HepG2 (cell line): Measurements from ENCODE around the gene PCDHA7. TPM values are rescaled to one million over a fixed set of nuclear protein-coding genes. Genes with fewer than 3 reads are reported as not detected.

Source experiments
- ATAC-seq: fragments of 200-7000 bp; cut with Tn5 transposase; 3 replicates; pipeline ENCODE4 v1.9.1; 2020; ENCODE audit warnings: mild to moderate bottlenecking, moderate library complexity
- BruUV-seq: library from RNA; stranded (reverse); fragments of 400-500 nt; replicated peaks from 2 replicates; lab custom pipeline; 2021; lab: Mats Ljungman, UMichigan
- CTCF ChIA-PET: fragments of 300-600 bp; formaldehyde crosslinking; extraction: SDS; loops from one replicate; lab custom pipeline; 2021; ENCODE audit warnings: low total read pairs, inconsistent platforms, low intra/inter-chr PET ratio; lab: Yijun Ruan, JAX
- POLR2A ChIA-PET: fragments of 350-600 bp; sonication (Branson Sonifier 250); formaldehyde crosslinking; loops from one replicate; lab custom pipeline; 2020; ENCODE audit warnings: antibody characterized with exemption, inconsistent platforms; lab: Yijun Ruan, JAX
- DNase-seq: peaks from one replicate; pipeline ENCODE4 v3.0.0-alpha.2; 2015; ENCODE audit warnings: low spot score
- FAIRE-seq: peaks from 3 replicates; lab custom pipeline; 2011; peaks lifted over from hg19 to GRCh38; lab: Jason Lieb, UNC
- H2AFZ ChIP-seq: one replicate; pipeline ENCODE4 v1.6.1; 2011; ENCODE audit warnings: low read length, inconsistent platforms
- H3K27ac ChIP-seq: fragments of 300-600 bp; 3 replicates; pipeline ENCODE4 v1.8.0; 2011; ENCODE audit warnings: mixed run types, mild to moderate bottlenecking, mixed read lengths, low read length, inconsistent platforms; ENCODE audit not compliant: insufficient read depth; ENCODE audit errors: extremely low read length
- H3K27me3 ChIP-seq, 2 experiments: fragments of 200-600 bp in 1 of 2; 2 replicates in 1 of 2; 3 replicates in 1 of 2; pipeline versions ENCODE4 v1.6.0 to v1.8.0; 2011; ENCODE audit warnings: low read length in 2 of 2, mild to moderate bottlenecking in 2 of 2, moderate library complexity in 2 of 2, inconsistent platforms in 1 of 2; ENCODE audit not compliant: insufficient read depth in 2 of 2, control insufficient read depth in 1 of 2
- H3K36me3 ChIP-seq, 2 experiments: fragments of 200-600 bp in 1 of 2; replicated peaks in 1 of 2; 2 replicates in 1 of 2; 3 replicates in 1 of 2; pipeline versions ENCODE4 v1.5.1 to v1.8.0; 2011; ENCODE audit warnings: low read length in 2 of 2, inconsistent platforms in 1 of 2; ENCODE audit not compliant: insufficient read depth in 2 of 2, control insufficient read depth in 1 of 2
- H3K4me1 ChIP-seq: 2 replicates; pipeline ENCODE4 v1.5.1; 2012; ENCODE audit warnings: low read length, inconsistent platforms; ENCODE audit not compliant: insufficient read depth
- H3K4me2 ChIP-seq: 2 replicates; pipeline ENCODE4 v1.6.0; 2011; ENCODE audit warnings: low read depth, low read length, inconsistent platforms
- H3K4me3 ChIP-seq, 3 experiments: fragments of 200-600 bp in 1 of 3; sonication (generic), shearing (Covaris generic) in 1 of 3; replicated peaks in 1 of 3; 2 replicates each; pipeline ENCODE4 v1.5.1; 2011 to 2016; ENCODE audit warnings: low read length in 3 of 3, inconsistent platforms in 2 of 3, low read depth in 2 of 3, mild to moderate bottlenecking in 2 of 3, control low read depth in 1 of 3, mixed read lengths in 1 of 3; ENCODE audit not compliant: insufficient read depth in 1 of 3
- H3K79me2 ChIP-seq: one replicate; pipeline ENCODE4 v1.6.1; 2011; ENCODE audit warnings: low read length, inconsistent platforms; ENCODE audit not compliant: insufficient read depth
- H3K9ac ChIP-seq: 2 replicates; pipeline ENCODE4 v1.6.0; 2011; ENCODE audit warnings: mild to moderate bottlenecking, low read depth, low read length, inconsistent platforms; ENCODE audit not compliant: insufficient read depth
- H3K9me3 ChIP-seq: 2 replicates; pipeline ENCODE4 v1.5.1; 2012; ENCODE audit warnings: mild to moderate bottlenecking, low read length
- H4K20me1 ChIP-seq: 2 replicates; pipeline ENCODE4 v1.6.0; 2011; ENCODE audit warnings: inconsistent platforms, mild to moderate bottlenecking, low read length, moderate library complexity; ENCODE audit not compliant: insufficient read depth
- AGO2 ChIP-seq: fragments of 200-400 bp; formaldehyde crosslinking; optimal IDR thresholded peaks from 2 replicates; pipeline ENCODE3; 2017; ENCODE audit warnings: mild to moderate bottlenecking, low read depth, low read length, moderate library complexity
- HIC2 ChIP-seq: sonication (generic); formaldehyde crosslinking; IDR thresholded peaks from 2 replicates; pipeline ENCODE4 v1.9.0; 2022; ENCODE audit warnings: low read depth, missing genetic modification reagents
- KDM2A ChIP-seq: sonication (generic); formaldehyde crosslinking; IDR thresholded peaks from 2 replicates; pipeline ENCODE4 v1.4.0; 2020; ENCODE audit warnings: low read depth, missing genetic modification reagents, borderline replicate concordance
- MEF2D ChIP-seq: sonication (generic); formaldehyde crosslinking; IDR thresholded peaks from 2 replicates; pipeline ENCODE4 v1.5.1; 2020; ENCODE audit warnings: mild to moderate bottlenecking, missing genetic modification reagents
- NBN ChIP-seq: fragments of 450-650 bp; conservative IDR thresholded peaks from 2 replicates; pipeline ENCODE4 v1.6.1; 2017
- PAF1 ChIP-seq: IDR thresholded peaks from 2 replicates; pipeline ENCODE4 v1.6.1; 2016; ENCODE audit warnings: missing genetic modification reagents, missing compliant biosample characterization
- PRMT3 ChIP-seq: sonication (generic); formaldehyde crosslinking; IDR thresholded peaks from 2 replicates; pipeline ENCODE4 v1.8.1; 2022; ENCODE audit warnings: low read depth, mild to moderate bottlenecking, moderate library complexity, missing genetic modification reagents, borderline replicate concordance
- RERE ChIP-seq: IDR thresholded peaks from 2 replicates; pipeline ENCODE4 v1.6.1; 2016; ENCODE audit warnings: low read depth, missing genetic modification reagents, missing compliant biosample characterization
- WGBS: methylation state at CpG from one replicate; pipeline ENCODE4 v1.1.6; 2017; ENCODE audit warnings: low lambda C conversion rate; 5-methylcytosine and 5-hydroxymethylcytosine counted together
- in situ Hi-C: cut with HindIII; loops from 2 replicates; pipeline ENCODE4 v1.10.0; 2017; ENCODE audit warnings: low pct_unique_long_range_greater_than_20kb; ENCODE audit not compliant: extremely low pct_ligation_motif_present
- intact Hi-C: fragments of 100-400 bp; cut with micrococcal nuclease; formaldehyde crosslinking; loops from one replicate; pipeline ENCODE4 v1.10.0; 2022; ENCODE audit not compliant: unreplicated experiment
- polyA plus RNA-seq, 8 experiments: library from polyadenylated mRNA; depleted of rRNA in 3 of 8; stranded (reverse) in 7 of 8; unstranded in 1 of 8; fragments of >200 nt; fragmentation: Illumina TruSeq in 4 of 8; extraction: Trizol in 4 of 8; gene quantifications; 2 replicates each; pipeline versions ENCODE4 v1.2.1 to v1.2.3, GENCODE V29; 2011 to 2016; ENCODE audit warnings: low read depth in 4 of 8, missing spikeins in 1 of 8, mixed read lengths in 1 of 8; ENCODE audit not compliant: insufficient read depth in 1 of 8
- total RNA-seq, 5 experiments: library from RNA; depleted of rRNA; stranded (reverse); fragments of >200 nt; fragmentation: Illumina TruSeq; extraction: Trizol; gene quantifications; 2 replicates each; pipeline ENCODE4 v1.2.3, GENCODE V29; 2016; ENCODE audit warnings: low read depth in 1 of 5

Gene PCDHA7
- total and polyA plus RNA-seq, 2 of the 13 experiments (the other 11 are each of a cell fraction or from before 2014, with no cell fraction given): 0.49 to 0.53 TPM

- H3K4me2 ChIP-seq: no peak overlapping the region
- intact Hi-C loops: no loop called here
- no peaks in the 10 kb centered on the region for H3K27me3 ChIP-seq
- no TSS peak for BruUV-seq
- no peak overlapping the region for H2AFZ ChIP-seq
- no peaks in the 10 kb centered on the region for H3K4me1 ChIP-seq
- ChIA-PET POLR2A (no interaction called here), CTCF (interaction anchor here (2.6 kb wide), 1 partner anchor 170 kb away, joined by 34 read pairs; no protein-coding TSS in a partner anchor)
- ATAC-seq: no peak
- FAIRE-seq: no peak
- TF ChIP-seq RERE (CRISPR knock-in tag): no peak
- TF ChIP-seq MEF2D: no peak
- no peak for TF ChIP-seq NBN
- TF ChIP-seq PAF1 (CRISPR knock-in tag): no peak
- no peak for TF ChIP-seq KDM2A (CRISPR knock-in tag)
- no peak for TF ChIP-seq AGO2
- TF ChIP-seq HIC2: no peak
- TF ChIP-seq PRMT3 (CRISPR knock-in tag): no peak
- DNase-seq: no peak
- no peaks in the 10 kb centered on the region for H3K36me3 ChIP-seq
- no peaks in the 10 kb centered on the region for H4K20me1 ChIP-seq
- in situ Hi-C loops: no loop called here
- 92% methylated on average over 103 of the region's 114 CpGs for WGBS
- no peak overlapping the region for H3K9ac ChIP-seq
- no peak overlapping the region for H3K27ac ChIP-seq
- H3K4me3 ChIP-seq: no peak overlapping the region
- H3K9me3 ChIP-seq: no peaks in the 10 kb centered on the region
- H3K79me2 ChIP-seq: no peaks in the 10 kb centered on the region
These were observed 36.4 kb downstream of the PCDHA7 start for GRCh38 chr5:140870221-140871201.
